Upper lobe of right lung (tissue), 1 donor: ENCODE measurements around the gene ECM2. TPM values are rescaled to one million over a fixed set of nuclear protein-coding genes. Genes with fewer than 3 reads are reported as not detected.

Experiments used
- ATAC-seq: fragments of 200-7000 bp; cut with Tn5 transposase; one replicate; pipeline ENCODE4 v1.9.1; 2020; ENCODE audit warnings: mild to moderate bottlenecking, moderate library complexity
- DNase-seq: peaks from one replicate; pipeline ENCODE4 v3.0.0-alpha.2; 2020
- H3K27ac ChIP-seq: fragments of 200-600 bp; one replicate; pipeline ENCODE4 v1.8.0; 2022
- H3K27me3 ChIP-seq: fragments of 200-600 bp; one replicate; pipeline ENCODE4 v1.8.0; 2022; ENCODE audit warnings: mild to moderate bottlenecking
- H3K36me3 ChIP-seq: fragments of 200-600 bp; one replicate; pipeline ENCODE4 v1.8.0; 2022
- H3K4me1 ChIP-seq: fragments of 200-600 bp; one replicate; pipeline ENCODE4 v1.8.0; 2022
- H3K4me3 ChIP-seq: fragments of 200-600 bp; one replicate; pipeline ENCODE4 v1.8.0; 2022; ENCODE audit warnings: mild to moderate bottlenecking
- H3K9me3 ChIP-seq: fragments of 200-600 bp; one replicate; pipeline ENCODE4 v1.8.0; 2022
- intact Hi-C: fragments of 100-400 bp; cut with DNase I; formaldehyde crosslinking; loops from one replicate; pipeline ENCODE4 v1.11.0; 2022
- total RNA-seq: library from RNA; stranded (reverse); fragmentation: NEBNext Ultra II Directional; extraction: Animal tissue kit (Norgen Biotek cat#: 25700); gene quantifications from one replicate; pipeline ENCODE4 v1.2.1, GENCODE V29; 2021
- TF ChIP-seq, protein P1 (sequence below): fragments of 200-600 bp; IDR thresholded peaks from one replicate; pipeline ENCODE4 v1.8.0; 2022; ENCODE audit warnings: antibody characterized with exemption
- donor health status: DM: no; HTN: yes; CAD: no; lungs with severe emphysema.

ECM2 gene
- total RNA-seq, 1 donor from 2014 or later: 13.8 TPM

- H3K36me3 ChIP-seq: no peaks in the 10 kb centered on the region
- H3K27me3 ChIP-seq: no peaks in the 10 kb centered on the region
- intact Hi-C loops: no loop called here
- H3K4me1 ChIP-seq: no peaks in the 10 kb centered on the region
- H3K4me3 ChIP-seq: no peak overlapping the region
- TF ChIP-seq, protein P1, sequence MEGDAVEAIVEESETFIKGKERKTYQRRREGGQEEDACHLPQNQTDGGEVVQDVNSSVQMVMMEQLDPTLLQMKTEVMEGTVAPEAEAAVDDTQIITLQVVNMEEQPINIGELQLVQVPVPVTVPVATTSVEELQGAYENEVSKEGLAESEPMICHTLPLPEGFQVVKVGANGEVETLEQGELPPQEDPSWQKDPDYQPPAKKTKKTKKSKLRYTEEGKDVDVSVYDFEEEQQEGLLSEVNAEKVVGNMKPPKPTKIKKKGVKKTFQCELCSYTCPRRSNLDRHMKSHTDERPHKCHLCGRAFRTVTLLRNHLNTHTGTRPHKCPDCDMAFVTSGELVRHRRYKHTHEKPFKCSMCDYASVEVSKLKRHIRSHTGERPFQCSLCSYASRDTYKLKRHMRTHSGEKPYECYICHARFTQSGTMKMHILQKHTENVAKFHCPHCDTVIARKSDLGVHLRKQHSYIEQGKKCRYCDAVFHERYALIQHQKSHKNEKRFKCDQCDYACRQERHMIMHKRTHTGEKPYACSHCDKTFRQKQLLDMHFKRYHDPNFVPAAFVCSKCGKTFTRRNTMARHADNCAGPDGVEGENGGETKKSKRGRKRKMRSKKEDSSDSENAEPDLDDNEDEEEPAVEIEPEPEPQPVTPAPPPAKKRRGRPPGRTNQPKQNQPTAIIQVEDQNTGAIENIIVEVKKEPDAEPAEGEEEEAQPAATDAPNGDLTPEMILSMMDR: no peak
- DNase-seq (no peak), ATAC-seq (no peak)
- no peaks in the 10 kb centered on the region for H3K9me3 ChIP-seq
- no peak overlapping the region for H3K27ac ChIP-seq
Observed at GRCh38 chr9:92496396-92497176, 39.2 kb downstream of the ECM2 start.

GRCh38 chr9:92494856-92495255 lies 40.9 kb downstream of the ECM2 start:
- Histone ChIP-seq H3K4me1 (no peaks in the 10 kb centered on the region), H3K4me3 (no peak overlapping the region), H3K27ac (no peak overlapping the region), H3K36me3 (no peaks in the 10 kb centered on the region), H3K9me3 (no peaks in the 10 kb centered on the region), H3K27me3 (no peaks in the 10 kb centered on the region)
- DNase-seq (no peak), ATAC-seq (no peak)
- TF ChIP-seq, protein P1: no peak
- intact Hi-C loops: no loop called here

GRCh38 chr9:92493749-92494387 lies 41.9 kb downstream of the ECM2 start:
- Histone ChIP-seq H3K36me3 (no peaks in the 10 kb centered on the region), H3K4me3 (no peak overlapping the region), H3K9me3 (no peaks in the 10 kb centered on the region), H3K27ac (no peak overlapping the region), H3K4me1 (no peaks in the 10 kb centered on the region), H3K27me3 (no peaks in the 10 kb centered on the region)
- TF ChIP-seq, protein P1: no peak
- DNase-seq (no peak), ATAC-seq (no peak)
- intact Hi-C loops: no loop called here

- DNase-seq: no peak
- intact Hi-C loops: no loop called here
- no peak for ATAC-seq
- Histone ChIP-seq H3K4me3 (no peak overlapping the region), H3K27me3 (no peaks in the 10 kb centered on the region), H3K27ac (no peak overlapping the region), H3K4me1 (no peaks in the 10 kb centered on the region), H3K36me3 (no peaks in the 10 kb centered on the region), H3K9me3 (no peaks in the 10 kb centered on the region)
- TF ChIP-seq, protein P1: no peak
Observed at GRCh38 chr9:92492781-92493401, 42.9 kb downstream of the ECM2 start.

DNA sequence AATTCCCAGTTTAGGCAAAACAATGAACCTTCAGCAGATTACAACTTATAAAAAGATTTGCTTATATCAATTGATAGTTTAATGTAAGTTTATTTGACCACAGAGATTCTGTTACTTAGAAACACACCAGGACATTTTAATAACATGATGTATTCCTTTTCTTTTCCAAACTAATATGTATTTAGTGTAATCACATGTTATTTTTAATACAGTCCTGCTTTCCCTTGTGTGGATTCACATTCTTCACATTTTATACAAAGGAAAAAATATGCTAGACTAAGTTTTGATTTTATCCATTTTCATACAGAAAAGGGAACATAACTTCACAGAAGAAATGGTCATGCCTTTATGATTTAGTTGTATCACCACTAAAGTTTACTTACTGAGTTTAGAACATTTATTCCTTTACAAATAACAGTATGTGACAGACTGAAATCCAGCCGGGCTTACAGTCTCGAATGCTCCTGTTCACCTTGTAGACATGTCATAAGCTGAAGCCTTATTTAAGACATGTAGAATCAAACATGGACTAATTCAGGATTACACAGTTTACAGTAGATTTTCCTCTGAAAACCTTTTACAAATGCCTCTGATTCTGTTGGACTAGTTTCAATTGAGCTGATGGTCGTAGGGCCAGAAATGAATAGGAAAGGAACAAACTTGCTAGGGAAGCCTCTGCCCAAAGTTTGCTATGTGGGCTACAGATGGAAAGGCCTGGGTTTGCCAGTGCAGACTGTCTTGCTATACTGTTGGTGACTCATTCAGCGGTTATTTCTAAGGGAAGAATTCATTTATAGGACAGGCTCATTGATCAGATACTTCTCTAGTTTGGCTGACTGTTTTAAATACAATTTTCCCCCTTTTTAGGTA lies 46.9 kb downstream of the ECM2 start:
- TF ChIP-seq, protein P1: no peak
- intact Hi-C loops: no loop called here
- no peak for ATAC-seq

More for the DNA sequence above, 46.9 kb downstream of the ECM2 start:
- H3K4me1 ChIP-seq: no peaks in the 10 kb centered on the region
- H3K27me3 ChIP-seq: no peaks in the 10 kb centered on the region
- no peak overlapping the region for H3K4me3 ChIP-seq
- no peak overlapping the region for H3K27ac ChIP-seq
- H3K9me3 ChIP-seq: no peaks in the 10 kb centered on the region
- H3K36me3 ChIP-seq: no peaks in the 10 kb centered on the region
- DNase-seq: no peak
